HG03439 (cell line): ENCODE results near the gene ATP11B.
A peak's percentile ranks its signal among the peaks of the same experiment; 100 is the strongest.

ENCODE experiments used
- ATAC-seq: cut with Tn5 transposase; IDR thresholded peaks from one replicate; pipeline ENCODE4 v1.9.1; 2021; ENCODE audit warnings: mild to moderate bottlenecking, moderate library complexity; ENCODE audit not compliant: unreplicated experiment

The ATP11B gene

DNA sequence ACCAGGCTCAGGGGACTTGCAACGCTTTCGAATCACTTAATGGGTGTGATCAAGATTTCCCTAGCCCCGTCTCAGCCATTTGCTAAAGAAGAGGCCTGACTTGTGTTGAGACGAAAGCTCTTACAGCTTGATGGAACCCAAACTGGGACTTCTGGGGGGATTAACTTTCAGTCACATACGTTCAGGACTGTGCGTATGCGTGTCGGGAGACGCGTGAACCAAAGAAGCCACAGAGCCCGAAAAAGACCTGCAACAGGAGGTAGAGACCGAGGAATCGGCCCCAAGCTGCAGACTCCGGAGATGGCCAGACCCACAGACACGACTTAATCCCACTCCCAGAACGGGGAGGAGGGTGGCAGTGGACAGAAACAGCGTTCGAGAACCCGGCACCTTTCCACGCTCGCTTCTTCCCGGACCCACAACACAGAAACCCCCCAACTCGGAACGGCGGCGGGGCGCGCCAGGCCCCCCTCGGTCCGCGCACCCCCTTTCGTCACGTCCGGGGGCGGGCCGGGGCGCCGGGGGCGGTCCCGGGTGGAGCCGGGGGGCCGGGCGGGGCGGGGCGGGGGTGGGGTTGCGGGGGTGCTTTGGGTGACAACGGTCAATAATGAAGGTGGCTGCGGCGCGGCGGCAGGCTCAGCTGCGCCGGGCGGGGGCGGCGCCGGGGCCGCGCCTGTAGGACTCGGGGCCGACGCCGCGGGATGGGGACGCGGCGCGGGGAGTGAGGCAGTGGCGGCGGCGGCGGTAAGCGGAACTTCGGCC lies at the start of gene ATP11B:
TSS of gene ATP11B (plus strand) at position 604 of the 762 bp plus-strand sequence. CDS start 256 bp downstream, outside the sequence.
- peak; percentile 70 for ATAC-seq

DNA sequence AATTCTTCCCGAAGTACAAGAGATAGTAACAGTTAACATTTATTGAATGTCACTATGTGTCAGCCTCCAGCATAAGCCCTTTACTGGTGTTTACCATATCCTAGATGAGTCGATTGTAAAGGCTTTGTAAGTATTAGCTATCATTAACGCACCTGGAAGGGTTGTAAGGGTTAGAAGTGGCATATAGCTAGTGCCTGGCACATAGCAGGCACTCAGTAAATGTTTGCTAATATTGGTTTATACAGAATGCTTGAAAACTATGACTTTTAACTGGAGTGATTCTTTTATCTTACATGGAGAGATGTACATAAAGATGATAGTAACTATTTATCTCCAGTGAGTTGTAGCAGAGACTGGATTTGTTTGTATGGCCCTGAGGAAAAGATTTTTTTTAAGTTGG lies 46.3 kb upstream of the ATP11B start:
- no peak for ATAC-seq

DNA sequence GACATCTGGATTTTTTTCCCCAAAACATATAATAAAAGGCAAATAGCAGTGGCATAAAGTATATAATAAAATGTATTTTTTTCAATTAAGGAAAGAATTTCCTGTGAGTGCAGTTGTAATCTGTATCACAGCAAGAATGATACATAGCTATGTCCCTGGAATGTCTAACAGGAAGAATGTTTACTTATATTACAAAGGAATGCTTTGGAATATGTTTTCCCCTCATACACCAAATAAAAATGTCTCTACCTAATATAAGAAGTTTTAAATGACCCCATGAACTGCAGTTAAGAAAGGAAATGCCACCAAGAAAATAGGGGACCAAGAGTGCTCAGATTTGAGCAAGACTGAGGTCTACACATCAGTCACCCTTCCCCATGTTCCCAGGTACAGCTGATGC lies 38.0 kb upstream of the ATP11B start:
- ATAC-seq = no peak

DNA sequence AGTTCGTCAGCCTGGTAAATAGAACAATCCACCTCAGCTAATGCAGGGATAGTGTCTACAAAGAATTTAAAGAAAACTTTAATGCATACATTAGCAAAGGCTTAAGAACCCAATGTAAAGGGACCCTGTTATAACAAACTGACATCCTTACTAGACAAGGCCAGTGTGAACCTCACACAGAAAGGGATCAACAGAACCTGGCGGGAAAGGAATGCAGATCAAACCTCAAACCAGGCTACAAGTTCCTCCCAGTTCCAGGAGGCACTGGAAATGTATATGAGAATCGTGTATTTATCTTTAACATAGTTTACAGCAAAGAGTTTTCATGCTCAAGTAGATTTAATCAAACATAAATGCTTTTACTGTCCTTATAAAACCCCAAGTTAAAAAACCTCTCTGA lies 37.6 kb upstream of the ATP11B start:
- ATAC-seq = no peak

DNA sequence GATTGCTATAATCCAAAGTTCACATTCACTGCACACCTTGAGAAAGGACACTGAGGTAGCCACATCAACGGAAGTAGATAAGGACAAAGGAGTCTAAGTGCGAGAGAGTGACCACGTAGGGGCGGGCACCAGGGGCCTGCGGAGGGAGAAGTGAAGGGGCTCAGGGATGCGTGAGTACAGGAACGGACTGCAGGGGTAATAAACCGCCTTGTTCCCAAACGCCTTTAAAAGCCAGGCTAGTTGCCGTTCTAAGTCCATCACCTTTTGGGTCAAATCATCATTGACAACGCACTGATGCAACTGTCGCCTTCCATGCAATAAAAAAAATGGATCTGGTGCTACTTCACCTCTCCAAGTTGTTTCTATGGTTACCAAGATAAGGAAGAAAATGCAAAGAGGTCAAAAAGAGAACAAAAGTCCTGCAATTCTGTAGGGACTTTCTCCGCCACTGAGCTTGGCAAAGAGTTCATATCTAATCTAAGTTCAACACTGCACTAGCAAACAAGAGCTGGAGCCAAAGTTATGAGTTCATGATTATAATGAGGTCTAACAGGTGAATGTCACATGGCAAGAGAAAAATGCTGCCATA lies 32.6 kb upstream of the ATP11B start:
- ATAC-seq = no peak

DNA sequence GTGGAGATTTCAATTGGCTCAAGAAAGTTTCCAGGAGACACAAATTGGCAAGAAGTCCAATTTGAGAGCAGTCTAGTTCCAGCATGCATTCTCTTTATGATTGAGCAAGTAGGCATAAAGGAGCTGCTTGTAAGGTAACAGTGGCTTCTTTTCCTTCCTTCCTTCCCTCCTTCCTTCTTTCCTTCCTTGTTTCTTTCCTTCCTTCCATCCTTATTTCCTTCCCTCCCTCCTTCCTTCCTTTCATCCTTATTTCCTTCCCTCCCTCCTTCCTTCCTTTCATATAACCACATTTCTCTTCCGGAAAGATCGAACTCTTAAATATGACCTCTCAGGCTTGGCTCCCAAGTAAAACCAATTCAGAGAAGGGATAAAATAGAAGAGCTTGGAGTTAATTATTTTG lies 29.4 kb upstream of the ATP11B start:
- no peak for ATAC-seq

DNA sequence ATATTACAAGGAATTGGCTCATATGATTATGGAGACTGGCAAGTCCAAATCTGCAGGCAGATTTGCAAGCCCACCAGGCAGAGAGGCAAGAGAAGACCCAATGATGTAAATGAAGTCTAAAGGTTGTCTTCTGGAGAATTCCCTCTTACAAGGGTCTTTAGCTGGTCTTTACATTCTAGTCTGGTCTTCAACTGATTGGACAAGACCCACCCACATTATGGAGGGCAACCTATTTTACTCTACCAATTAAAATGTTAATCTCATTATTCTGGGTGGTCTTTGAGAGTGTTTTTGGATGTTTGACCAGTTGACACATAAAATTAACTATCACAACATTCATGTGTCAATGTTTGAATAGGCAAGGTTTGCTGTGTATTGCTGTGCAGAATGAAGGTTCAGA lies 28.0 kb upstream of the ATP11B start:
- ATAC-seq = no peak

DNA sequence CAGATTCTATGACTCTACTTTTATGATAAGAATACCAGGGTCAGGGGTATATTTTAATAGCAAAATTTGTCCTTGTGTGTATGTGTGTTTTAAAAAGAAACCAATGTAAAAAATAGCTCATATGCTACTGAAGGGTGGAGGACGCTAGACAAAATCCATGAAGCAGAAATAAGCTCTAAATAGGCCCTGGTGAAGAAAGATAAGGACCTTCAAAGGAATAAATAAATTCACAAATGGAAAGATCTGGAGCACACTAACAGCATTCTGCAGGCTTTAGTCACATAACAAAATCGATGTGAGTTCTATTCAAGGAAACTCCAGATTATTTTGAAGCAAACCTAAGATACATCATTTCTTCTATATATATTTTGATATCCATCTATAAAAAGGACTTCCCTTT lies 27.2 kb upstream of the ATP11B start:
- no peak for ATAC-seq

DNA sequence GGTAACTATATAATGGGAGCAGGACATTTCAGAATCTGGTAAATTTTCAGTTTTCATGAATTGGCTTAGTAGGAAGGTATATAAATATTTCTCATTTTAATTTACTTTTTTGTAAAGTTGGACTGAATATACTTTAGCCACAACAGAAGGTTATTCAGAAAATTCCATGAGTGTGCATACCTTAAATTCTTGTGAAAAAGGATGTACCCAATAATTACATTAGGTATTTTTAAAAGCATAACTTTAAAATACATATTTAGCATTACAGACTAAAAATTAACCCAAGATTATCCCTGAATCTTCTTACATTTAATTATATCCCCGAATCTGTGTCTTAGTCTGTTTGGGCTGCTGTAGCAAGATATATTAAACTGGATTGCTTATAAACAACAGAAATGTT lies 24.9 kb upstream of the ATP11B start:
- no peak for ATAC-seq

DNA sequence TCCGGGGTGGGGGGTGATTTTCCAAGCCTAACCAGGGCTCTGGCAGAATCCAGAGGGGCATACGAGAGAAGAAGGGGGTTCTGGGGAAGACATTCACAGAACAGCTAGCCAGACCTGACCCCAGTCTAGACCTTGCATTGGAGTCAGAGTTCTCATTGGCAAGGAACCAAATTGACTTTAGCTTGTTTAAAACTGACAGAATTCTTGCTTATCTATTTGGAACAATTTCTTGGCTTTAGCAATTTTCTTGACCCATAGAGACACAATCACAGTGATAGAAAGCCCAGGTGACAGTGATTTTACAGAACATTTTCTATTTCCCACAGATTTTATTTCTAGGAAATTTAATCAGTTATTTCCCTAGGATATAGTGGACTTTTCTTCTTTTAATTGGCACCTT lies 23.6 kb upstream of the ATP11B start:
- no peak for ATAC-seq

DNA sequence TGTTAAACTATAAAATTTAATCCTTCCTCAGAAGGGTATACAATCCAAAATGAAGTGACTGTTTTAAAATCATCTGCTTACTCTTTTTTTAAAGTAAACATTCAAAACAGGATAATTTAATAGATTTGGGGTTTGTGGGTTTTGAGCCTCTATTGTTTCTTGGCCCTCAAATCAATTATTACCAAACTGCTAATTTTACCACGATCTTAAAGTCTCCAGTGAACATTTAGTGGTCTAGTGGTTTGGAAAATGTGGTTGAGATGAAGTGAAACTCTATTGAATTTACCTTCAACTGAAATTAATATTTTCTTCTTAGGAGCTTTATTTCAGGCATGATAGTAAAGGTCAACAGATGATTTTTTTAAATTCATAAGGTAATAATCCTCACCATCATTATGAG lies 11.2 kb upstream of the ATP11B start:
- ATAC-seq = no peak

DNA sequence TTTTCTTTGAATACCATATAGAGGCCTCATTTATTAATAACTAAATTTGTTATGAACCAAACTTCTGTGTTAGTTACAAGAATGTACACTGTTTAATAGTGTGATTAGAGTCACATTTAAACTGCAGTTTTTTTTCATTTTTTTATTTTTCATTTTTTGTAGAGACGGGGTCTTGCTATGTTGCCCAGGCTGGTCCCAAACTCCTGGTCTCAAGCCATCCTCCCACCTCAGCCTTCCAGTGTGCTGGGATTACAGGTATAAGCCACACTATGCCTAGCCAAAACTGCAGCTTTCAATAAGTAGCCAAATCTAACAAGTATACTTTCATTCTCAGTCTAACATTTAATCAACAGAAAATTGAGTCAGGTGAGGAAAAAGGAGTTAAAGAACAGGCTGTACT lies 10.2 kb upstream of the ATP11B start:
- no peak for ATAC-seq

DNA sequence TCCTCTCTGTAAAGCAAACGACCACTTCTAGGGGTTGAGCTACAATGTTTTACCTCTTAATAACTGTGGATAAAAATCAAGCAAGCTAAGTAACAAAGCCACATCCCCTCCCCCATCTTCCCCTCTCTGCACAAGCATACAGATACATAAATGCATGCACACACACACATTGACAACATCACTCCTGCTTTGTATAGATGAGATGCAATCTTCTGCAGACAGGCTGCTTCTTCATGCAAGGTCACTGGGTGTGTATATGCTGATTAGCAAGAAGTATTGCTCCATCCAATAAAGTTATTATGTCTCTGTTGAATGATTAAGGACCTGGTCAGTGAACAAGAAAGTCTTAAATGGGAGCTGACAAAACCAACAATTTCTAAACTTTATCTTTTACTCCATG lies 8.8 kb upstream of the ATP11B start:
- ATAC-seq = no peak

DNA sequence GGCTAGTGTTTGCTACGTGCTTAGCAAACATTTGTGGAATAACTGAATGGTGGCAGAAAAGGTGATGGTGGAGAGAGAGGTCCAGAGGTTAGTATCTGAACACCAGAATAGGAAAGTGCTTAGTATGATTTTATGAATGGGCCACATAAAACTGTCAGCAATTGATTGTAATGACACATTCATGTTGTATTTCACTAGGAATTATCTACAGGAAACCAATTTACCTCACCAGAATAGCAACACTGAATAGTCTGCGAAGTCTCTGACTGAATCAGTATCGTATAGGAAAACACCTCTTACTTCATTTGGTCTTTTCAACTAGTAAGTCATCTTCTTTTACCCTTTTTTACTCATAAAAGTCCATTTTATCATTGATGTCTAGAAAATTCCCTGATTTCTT lies 8.2 kb upstream of the ATP11B start:
- no peak for ATAC-seq

DNA sequence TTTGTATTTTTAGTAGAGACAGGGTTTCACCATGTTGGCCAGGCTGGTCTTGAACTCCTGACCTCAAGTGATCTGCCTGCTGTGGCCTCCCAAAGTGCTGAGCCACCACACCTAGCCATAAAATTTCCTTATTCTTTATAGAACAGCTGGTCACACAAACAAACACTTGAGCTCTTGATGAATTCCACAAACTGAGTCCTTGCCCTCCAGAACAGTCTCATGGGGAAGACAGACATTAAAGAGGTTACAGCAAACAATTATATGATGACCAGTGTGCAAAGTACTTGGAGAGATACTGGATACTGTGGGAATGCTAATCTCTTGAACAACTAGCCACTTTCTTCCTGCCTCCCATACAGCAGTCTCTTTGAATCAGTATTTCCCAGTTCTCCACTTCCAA lies 7.5 kb upstream of the ATP11B start:
- ATAC-seq = no peak

DNA sequence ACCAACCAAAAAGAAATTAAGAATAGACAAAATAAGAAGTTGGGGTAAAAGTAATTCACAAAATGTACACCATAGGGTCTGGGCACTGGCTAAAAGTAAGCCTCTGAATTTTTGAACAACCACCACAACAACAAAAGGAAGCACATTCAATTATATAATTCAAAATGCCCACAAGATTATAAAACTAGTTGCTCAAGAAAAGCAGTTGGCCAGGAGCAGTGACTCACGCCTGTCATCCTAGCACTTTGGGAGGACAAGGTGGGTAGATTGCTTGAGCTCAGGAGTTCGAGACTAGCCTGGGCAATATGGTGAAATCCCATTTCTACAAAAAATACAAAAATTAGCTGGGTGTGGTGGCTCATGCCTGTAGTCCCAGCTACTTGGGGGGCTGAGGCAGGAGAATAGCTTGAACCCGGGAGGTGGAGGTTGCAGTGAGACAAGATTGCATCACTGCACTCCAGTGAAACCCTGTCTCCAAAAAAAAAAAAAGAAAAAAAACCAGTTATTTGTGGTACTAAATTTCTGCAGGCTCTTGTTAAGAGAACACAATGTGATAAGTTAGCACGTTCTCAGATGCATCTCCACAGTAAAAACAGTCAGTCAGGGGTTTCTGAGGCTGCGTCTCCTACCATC lies 6.6 kb upstream of the ATP11B start:
- ATAC-seq = no peak

DNA sequence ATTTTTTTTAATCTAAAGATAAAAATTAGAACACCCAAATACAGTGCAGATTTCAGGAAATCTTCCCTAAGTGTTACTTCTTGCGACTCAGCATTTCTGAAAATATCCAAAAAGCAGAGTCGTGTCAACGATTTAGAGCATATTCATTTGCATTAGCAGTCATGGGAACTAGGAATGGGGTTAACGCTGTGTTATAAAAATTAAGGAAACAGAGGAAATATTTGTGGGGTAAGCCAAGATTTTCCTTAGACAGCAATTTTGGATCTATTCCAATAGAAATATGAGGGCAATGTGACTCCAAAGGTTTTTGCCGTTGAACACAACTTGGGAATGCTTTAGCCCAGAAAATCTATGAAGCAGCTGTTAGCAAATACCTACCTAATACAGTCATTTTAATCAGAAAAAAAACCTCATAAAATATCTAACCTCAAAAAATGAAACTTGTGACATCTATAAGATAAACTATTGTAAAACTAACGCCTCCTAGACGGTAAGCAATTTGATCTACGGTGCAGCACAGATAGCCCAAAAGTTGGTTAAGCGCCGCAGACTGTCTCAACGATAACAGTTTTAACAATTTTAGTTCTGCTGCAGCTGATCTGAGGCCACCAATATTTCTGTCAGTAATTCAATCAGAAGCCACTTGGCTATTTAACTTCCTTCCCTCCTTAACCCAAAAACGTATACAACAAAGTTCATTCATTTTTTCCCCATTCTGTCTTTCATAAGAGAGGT lies 5.8 kb upstream of the ATP11B start:
- no peak for ATAC-seq

DNA sequence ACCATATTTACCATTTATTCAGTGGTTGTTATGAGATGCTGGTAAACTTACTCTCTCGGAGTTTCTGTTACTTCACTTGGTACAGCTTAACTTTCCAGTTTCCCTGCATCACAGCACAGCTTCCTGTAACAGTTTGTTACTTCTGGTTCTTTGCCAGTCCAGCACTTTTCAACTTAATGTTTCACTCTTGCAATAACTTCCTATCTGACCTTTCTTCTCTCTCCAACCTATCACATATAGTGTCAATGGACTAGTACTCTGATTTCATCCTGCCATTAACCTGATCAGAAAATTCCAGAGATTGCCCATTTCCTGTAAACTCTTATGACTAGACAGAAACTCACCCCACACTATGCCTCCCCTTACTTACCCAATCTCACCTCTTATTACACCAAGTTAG lies 3.9 kb upstream of the ATP11B start:
- no peak for ATAC-seq

DNA sequence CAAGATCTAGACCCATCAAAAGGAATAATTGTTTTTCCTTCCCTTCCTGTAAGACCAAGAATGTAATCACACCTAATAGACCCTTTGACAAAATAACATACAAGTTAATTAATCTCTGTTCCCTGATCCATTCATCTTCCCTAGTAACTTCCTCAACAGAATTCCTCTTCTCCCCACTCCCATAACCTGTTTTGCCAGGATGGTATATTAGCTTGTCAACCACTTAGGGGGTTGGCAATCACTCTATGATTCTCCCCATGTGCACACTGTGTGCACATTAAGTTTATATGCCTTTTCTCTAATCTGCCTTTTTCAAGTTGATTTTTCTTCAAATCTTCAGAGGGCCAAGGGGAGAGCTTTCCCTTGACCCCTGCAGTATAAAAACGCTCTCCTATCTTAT lies 2.7 kb upstream of the ATP11B start:
- no peak for ATAC-seq

DNA sequence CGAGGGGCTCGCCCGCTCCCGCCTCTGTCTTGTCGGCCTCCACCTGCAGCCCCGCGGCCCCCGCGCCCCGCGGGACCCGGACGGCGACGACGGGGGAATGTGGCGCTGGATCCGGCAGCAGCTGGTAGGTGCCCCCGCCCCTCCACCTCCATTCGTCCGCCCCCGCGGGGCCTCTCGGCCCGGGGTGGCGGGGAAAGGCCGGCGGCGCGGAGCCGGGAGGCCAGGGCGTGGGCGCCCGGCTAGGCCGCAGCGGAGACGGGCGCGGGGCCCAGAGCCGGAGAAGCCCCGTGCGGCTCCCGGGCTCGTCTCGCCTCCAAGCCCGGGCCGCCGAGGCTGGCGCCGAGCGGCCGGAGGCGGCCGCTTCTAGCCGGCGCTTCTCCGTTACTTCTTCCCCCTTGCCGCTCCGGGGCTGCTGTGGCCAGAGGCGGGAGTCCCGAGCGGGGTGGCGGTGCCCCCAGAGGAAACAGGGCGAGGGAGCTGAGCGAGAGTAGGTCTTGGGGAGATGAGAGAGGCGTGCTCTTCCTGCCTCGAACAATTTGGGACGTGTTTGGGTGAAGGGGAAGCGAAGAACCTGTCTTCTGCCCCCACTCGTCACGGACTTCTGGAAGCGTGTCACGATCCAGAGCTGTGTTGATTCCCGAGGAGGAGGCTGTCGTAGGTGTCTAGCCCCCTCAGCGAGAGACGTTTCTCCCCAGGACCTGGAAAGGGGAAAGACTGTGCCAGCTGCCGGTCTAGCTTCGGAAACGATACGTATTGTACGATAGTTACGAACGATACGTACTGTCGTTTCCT lies 555 bp downstream of the ATP11B start:
- ATAC-seq = peak; percentile 45
